Germinal center (tissue), 1 donor: Measurements from ENCODE around the gene GRIA4.

Experiments used
- DNase-seq: peaks from one replicate; pipeline ENCODE4 v3.0.0; 2012; ENCODE audit warnings: mixed read lengths, low spot score

GRIA4 gene

GRCh38 chr11:105609832-105610781, at the start of gene GRIA4:
Gene GRIA4 (plus strand): TSS chr11:105610073. CDS start chr11:105610998, 925 bp downstream.
- DNase-seq = no peak

- no peak for DNase-seq
Measured at GRCh38 chr11:105573091-105573490, 36.8 kb upstream of the GRIA4 start.

- DNase-seq = no peak
Measured at GRCh38 chr11:105574974-105575373, 34.9 kb upstream of the GRIA4 start.

- no peak for DNase-seq
Measured at GRCh38 chr11:105577641-105578040, 32.2 kb upstream of the GRIA4 start.

GRCh38 chr11:105579111-105579510, 30.8 kb upstream of the GRIA4 start:
- DNase-seq = no peak

GRCh38 chr11:105582497-105582896, 27.4 kb upstream of the GRIA4 start:
- no peak for DNase-seq

GRCh38 chr11:105588001-105588400, 21.9 kb upstream of the GRIA4 start:
- no peak for DNase-seq

- DNase-seq = no peak
Measured at GRCh38 chr11:105589346-105589745, 20.5 kb upstream of the GRIA4 start.

GRCh38 chr11:105592035-105592434, 17.8 kb upstream of the GRIA4 start:
- DNase-seq = no peak

- DNase-seq = no peak
Measured at GRCh38 chr11:105598371-105598770, 11.5 kb upstream of the GRIA4 start.

- DNase-seq = no peak
Measured at GRCh38 chr11:105603156-105603555, 6.7 kb upstream of the GRIA4 start.

GRCh38 chr11:105609341-105609781, 512 bp upstream of the GRIA4 start:
- DNase-seq = no peak

- DNase-seq = no peak
Measured at GRCh38 chr11:105610871-105611571, 1.1 kb downstream of the GRIA4 start.

GRCh38 chr11:105611572-105612441, 1.9 kb downstream of the GRIA4 start:
- DNase-seq = no peak

GRCh38 chr11:105612771-105613170, 2.9 kb downstream of the GRIA4 start:
- DNase-seq = no peak

GRCh38 chr11:105613183-105613582, 3.3 kb downstream of the GRIA4 start:
- DNase-seq = no peak

- DNase-seq = no peak
Measured at GRCh38 chr11:105618343-105618955, 8.6 kb downstream of the GRIA4 start.

GRCh38 chr11:105619556-105619955, 9.7 kb downstream of the GRIA4 start:
- DNase-seq = no peak

- no peak for DNase-seq
Measured at GRCh38 chr11:105622016-105622415, 12.1 kb downstream of the GRIA4 start.

- DNase-seq = no peak
Measured at GRCh38 chr11:105632316-105632715, 22.4 kb downstream of the GRIA4 start.

- no peak for DNase-seq
Measured at GRCh38 chr11:105635466-105635865, 25.6 kb downstream of the GRIA4 start.

- no peak for DNase-seq
Measured at GRCh38 chr11:105636496-105636895, 26.6 kb downstream of the GRIA4 start.
